ENCODE data around the gene LRRC74B. TPM values are rescaled to one million over a fixed set of nuclear protein-coding genes. Genes with fewer than 3 reads are reported as not detected.

The LRRC74B gene
- total RNA-seq, 4 donors from 2014 or later, result not detected

DNA sequence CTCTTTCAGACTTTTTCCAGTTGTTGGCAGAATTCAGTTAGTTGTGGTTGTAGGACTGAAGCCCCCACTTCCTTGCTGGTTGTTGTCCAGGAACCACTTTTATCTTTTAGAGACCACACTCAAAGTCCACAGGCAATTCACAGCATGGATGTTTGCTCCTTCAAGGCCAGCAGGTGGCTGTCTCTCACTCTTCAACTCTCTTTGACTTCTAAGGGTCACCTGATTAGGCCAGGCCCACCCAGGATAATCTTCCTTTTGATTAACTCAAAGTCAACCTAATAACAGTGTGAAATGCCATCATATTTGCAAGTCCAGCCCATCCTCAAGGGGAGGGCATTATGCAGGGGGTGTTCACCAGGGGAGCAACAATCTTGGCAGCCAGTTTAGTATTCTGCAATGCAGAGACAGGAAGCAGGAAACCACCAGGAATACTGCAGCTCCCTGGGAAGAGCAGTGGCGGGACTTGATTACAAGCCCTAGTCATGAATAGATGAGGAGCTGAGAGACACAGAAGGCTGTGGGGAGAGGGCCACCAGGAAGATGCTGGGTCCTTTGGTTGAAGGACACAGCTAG is 52.4 kb downstream of the LRRC74B start:
- TF ChIP-seq, protein P1, sequence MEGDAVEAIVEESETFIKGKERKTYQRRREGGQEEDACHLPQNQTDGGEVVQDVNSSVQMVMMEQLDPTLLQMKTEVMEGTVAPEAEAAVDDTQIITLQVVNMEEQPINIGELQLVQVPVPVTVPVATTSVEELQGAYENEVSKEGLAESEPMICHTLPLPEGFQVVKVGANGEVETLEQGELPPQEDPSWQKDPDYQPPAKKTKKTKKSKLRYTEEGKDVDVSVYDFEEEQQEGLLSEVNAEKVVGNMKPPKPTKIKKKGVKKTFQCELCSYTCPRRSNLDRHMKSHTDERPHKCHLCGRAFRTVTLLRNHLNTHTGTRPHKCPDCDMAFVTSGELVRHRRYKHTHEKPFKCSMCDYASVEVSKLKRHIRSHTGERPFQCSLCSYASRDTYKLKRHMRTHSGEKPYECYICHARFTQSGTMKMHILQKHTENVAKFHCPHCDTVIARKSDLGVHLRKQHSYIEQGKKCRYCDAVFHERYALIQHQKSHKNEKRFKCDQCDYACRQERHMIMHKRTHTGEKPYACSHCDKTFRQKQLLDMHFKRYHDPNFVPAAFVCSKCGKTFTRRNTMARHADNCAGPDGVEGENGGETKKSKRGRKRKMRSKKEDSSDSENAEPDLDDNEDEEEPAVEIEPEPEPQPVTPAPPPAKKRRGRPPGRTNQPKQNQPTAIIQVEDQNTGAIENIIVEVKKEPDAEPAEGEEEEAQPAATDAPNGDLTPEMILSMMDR (IDR thresholded peaks at IDR 0.05; ENCODE audit: low read depth), result no peak

- TF ChIP-seq, protein P1 (IDR thresholded peaks at IDR 0.05; ENCODE audit: low read depth), result no peak
These were observed 53.8 kb downstream of the LRRC74B start for GRCh38 chr22:21099578-21099977.

DNA sequence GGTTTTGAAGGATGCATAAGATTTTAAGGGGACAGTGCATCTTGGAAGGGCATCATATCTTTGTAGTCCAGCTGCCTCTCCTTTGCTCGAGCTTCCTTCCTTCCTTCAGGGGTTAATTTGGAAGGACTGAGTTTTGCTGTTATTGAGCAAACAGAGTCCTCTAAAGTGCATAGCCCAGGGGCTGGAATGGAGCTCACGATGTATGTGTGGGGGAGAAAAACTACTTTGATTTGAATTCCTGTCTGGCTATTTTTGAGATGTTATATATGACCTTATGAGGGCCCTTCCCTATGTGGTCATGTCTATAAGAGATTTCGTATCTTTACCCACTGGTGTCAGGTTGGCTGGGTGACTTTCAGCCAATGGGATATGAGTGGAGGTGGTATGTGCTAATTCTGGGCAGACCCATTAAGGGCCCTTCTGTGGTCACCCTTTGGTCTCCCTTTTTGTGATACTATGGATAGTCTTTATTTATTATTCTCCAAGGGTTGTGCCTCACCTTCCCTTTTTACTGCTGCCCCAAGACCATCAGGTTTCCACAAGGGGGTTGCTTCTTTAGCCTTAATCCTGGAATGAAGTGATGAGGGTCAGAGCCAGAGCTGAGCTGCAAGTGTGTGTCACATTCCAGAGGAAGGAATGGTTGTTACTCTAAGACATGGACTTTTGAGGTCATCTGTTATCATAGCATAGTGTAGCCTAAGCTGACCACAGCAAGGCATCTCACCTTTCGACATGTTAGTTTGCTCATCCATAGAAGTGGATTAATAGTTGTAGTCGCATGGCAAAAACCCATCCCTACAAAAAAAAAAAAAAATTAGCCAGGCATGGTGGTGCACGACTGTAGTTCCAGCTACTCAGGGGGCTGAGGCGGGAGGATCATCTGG is 54.6 kb downstream of the LRRC74B start:
- TF ChIP-seq, protein P1 (IDR thresholded peaks at IDR 0.05; ENCODE audit: low read depth), result no peak

DNA sequence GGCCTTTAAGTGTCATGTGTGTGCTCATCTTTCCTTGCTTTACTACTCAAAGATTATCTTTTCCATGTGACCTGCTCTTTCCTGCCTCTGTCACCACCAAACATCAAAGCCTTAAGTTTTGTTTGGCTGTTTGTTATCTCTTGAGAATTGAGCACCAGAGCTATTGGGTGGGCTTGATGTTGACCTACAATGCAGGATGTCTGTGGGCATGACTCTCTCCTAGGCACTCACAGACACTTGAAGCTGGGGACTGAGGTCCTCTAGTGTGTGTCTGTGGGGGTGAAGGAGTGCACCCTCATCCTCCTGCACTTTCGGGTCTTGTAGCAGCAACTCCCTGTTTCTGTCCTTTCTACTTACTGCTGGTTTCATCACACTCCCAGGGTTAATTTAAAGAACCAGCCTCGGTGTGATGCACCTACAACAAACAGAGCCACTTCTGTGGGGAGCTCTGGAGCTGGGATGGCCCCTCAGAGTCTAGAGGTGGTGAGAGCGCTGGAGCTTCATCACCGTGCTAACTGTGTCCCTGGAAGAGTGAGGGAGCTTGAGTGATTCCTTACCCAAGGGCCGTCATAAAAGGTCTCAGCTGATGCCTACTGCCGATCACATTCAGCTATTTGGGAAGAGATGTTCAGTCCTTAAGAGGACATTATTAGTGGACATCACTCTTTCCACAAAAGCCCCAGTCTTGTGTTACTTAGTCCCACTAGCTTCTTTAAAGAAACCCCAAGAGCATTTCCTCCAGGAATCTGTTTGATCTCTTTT is 56.3 kb downstream of the LRRC74B start:
- TF ChIP-seq, protein P1 (IDR thresholded peaks at IDR 0.05; ENCODE audit: low read depth), result no peak

DNA sequence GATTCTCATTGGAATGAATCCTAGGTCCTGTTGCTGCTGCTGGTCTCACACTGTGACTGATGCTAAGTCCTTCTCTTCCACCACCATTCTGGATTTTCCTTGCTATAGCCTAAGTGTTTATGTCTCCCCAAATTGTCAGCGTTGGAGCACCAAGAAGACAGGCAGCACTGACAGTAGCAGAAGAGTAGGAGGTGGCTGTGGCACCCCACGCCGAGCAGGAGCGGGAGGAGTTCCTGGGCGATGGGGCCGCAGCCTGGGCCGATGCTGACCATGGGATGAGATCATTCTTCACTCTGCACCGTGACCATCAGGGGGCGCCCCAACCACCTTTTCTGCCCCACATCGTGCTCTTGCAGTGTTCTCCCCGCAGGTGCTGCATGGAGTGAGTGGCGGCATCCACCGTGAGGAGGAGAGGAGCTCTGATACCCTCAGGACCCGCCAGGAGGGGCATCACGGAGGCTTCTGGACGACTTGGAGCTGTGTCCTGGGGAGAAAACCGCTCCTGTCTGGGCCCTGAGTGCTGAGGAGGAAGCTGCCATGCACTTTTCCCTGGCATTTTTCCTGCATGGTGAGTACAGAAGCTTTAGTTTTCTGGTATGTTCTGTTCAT is 57.0 kb downstream of the LRRC74B start:
- TF ChIP-seq, protein P1 (IDR thresholded peaks at IDR 0.05; ENCODE audit: low read depth), result no peak

GRCh38 chr22:21103633-21104032 is 57.9 kb downstream of the LRRC74B start:
- TF ChIP-seq, protein P1 (IDR thresholded peaks at IDR 0.05; ENCODE audit: low read depth), result no peak
